ENCODE results near the gene MSRB2. TPM values are rescaled to one million over a fixed set of nuclear protein-coding genes. Genes with fewer than 3 reads are reported as not detected.
"Not testable (repeated sequence)": the region's sequence is repeated elsewhere in the genome, so short reads cannot be mapped to it uniquely, and the experiment has no call there.

MSRB2 gene
- polyA plus RNA-seq, 3 donors: 19.7 to 37.3 (median 31.6) TPM

DNA sequence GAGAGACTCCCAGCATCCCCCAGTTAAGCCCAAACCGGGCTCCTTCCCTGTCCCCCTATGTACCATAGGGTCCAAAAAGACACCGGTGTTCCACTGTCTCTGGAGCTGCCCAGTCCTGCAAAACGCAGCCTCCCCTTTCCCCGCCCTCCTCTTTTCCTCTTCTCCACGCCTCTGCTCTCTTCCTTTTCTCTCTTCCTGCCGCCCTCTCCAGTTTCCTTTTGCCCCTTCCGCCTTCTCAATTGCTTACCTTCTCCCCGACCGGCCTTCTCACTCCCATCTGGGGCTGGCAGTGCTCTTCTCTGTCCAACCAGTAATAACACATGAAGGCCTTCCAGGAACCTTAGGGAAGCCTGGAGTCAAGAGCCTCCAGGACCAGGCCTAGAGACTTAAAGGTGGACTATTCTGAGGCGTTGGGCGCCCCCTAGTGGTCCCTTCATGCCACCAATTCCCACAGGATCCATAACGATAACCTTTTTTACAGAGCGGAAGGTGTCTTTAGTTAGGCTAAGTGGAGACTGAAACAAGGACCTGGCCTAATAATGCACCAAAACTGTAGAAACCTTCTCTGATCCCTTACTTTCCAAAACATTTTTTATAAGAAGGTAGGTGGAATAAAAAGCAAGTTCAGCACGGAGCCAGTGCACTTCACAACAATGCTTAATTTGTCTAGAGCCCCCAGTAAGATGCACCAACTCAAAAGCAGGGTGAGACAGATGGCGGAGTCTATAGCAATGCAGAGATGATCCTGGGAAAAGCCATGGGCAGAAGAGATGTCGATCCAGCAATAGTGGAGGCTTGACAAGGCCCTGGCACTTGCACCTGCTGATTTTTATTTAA is 27.2 kb upstream of the MSRB2 start:
- H3K9ac ChIP-seq (ENCODE audit: insufficient read depth, low read length, poor library complexity, severe bottlenecking): no peak overlapping the region
- no peak overlapping the region for H3K4me3 Mint-ChIP-seq
- H4K20me1 ChIP-seq (ENCODE audit: insufficient read depth, low read length): no peaks in the 10 kb centered on the region
- H3K9me3 ChIP-seq (replicated peaks in 1 of 2; ENCODE audit: control insufficient read depth in 1 of 2, insufficient read depth in 1 of 2, low read length in 2 of 2): no peaks in the 10 kb centered on the region
- intact Hi-C loops (cut with micrococcal nuclease): loop anchor here in 1 of 2 donors (10.0 kb wide), 1 partner anchor 1073 kb away; no protein-coding TSS in a partner anchor
- H3K4me2 ChIP-seq (replicated peaks; ENCODE audit: extremely low read depth, low read length, poor library complexity, severe bottlenecking): no peak overlapping the region
- H3K4me1 ChIP-seq (ENCODE audit: control insufficient read depth in 1 of 2, insufficient read depth in 2 of 2, low read length in 2 of 2): peaks cover 6 to 22% of the 10 kb centered on the region in 2 donors
- H3K27me3 Mint-ChIP-seq (ENCODE audit: low read depth in 3 of 3): peaks cover 0 to 3% (median 2%) of the 10 kb centered on the region in 3 donors
- TF ChIP-seq, protein P1, sequence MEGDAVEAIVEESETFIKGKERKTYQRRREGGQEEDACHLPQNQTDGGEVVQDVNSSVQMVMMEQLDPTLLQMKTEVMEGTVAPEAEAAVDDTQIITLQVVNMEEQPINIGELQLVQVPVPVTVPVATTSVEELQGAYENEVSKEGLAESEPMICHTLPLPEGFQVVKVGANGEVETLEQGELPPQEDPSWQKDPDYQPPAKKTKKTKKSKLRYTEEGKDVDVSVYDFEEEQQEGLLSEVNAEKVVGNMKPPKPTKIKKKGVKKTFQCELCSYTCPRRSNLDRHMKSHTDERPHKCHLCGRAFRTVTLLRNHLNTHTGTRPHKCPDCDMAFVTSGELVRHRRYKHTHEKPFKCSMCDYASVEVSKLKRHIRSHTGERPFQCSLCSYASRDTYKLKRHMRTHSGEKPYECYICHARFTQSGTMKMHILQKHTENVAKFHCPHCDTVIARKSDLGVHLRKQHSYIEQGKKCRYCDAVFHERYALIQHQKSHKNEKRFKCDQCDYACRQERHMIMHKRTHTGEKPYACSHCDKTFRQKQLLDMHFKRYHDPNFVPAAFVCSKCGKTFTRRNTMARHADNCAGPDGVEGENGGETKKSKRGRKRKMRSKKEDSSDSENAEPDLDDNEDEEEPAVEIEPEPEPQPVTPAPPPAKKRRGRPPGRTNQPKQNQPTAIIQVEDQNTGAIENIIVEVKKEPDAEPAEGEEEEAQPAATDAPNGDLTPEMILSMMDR (IDR thresholded peaks at IDR 0.05): peak; percentile 90
- no peak overlapping the region for H3K27ac ChIP-seq (ENCODE audit: low read depth in 1 of 2, low read length in 2 of 2)
- no peak overlapping the region for H3K27ac Mint-ChIP-seq
- no peaks in the 10 kb centered on the region for H3K79me2 ChIP-seq (ENCODE audit: insufficient read depth, low read length)
- H3K9me3 Mint-ChIP-seq: no peaks in the 10 kb centered on the region
- no peak overlapping the region for H3K4me3 ChIP-seq (replicated peaks in 1 of 3; ENCODE audit: low read depth in 2 of 3, low read length in 3 of 3)
- H3K36me3 ChIP-seq (replicated peaks in 1 of 2; ENCODE audit: control insufficient read depth in 1 of 2, insufficient read depth in 2 of 2, low read length in 2 of 2): no peaks in the 10 kb centered on the region
- H3K36me3 Mint-ChIP-seq: no peaks in the 10 kb centered on the region
- H3K4me1 Mint-ChIP-seq: peaks cover 21% of the 10 kb centered on the region
- DNase-seq: peak; percentile 38 to 65 (median 61)
- no peak overlapping the region for H2AFZ ChIP-seq (ENCODE audit: insufficient read depth, low read depth, low read length, poor library complexity, severe bottlenecking)
- no peaks in the 10 kb centered on the region for H3K27me3 ChIP-seq (ENCODE audit: control insufficient read depth in 2 of 2, insufficient read depth in 2 of 2, low read length in 2 of 2)
- WGBS (ENCODE audit: insufficient coverage): 72% methylated on average over 11 of the region's 16 CpGs

GRCh38 chr10:23069019-23069815 is 26.2 kb upstream of the MSRB2 start:
- Histone ChIP-seq H3K4me3 (replicated peaks in 1 of 3; ENCODE audit: low read depth in 2 of 3, low read length in 3 of 3) (no peak overlapping the region), H2AFZ (ENCODE audit: insufficient read depth, low read depth, low read length, poor library complexity, severe bottlenecking) (no peak overlapping the region), H3K9ac (ENCODE audit: insufficient read depth, low read length, poor library complexity, severe bottlenecking) (no peak overlapping the region), H4K20me1 (ENCODE audit: insufficient read depth, low read length) (no peaks in the 10 kb centered on the region), H3K36me3 (replicated peaks in 1 of 2; ENCODE audit: control insufficient read depth in 1 of 2, insufficient read depth in 2 of 2, low read length in 2 of 2) (no peaks in the 10 kb centered on the region), H3K27me3 (ENCODE audit: control insufficient read depth in 2 of 2, insufficient read depth in 2 of 2, low read length in 2 of 2) (no peaks in the 10 kb centered on the region), H3K4me1 (ENCODE audit: control insufficient read depth in 1 of 2, insufficient read depth in 2 of 2, low read length in 2 of 2) (peaks cover 6 to 25% of the 10 kb centered on the region in 2 donors), H3K27ac (ENCODE audit: low read depth in 1 of 2, low read length in 2 of 2) (no peak overlapping the region), H3K9me3 (replicated peaks in 1 of 2; ENCODE audit: control insufficient read depth in 1 of 2, insufficient read depth in 1 of 2, low read length in 2 of 2) (no peaks in the 10 kb centered on the region), H3K79me2 (ENCODE audit: insufficient read depth, low read length) (no peaks in the 10 kb centered on the region), H3K4me2 (replicated peaks; ENCODE audit: extremely low read depth, low read length, poor library complexity, severe bottlenecking) (no peak overlapping the region)
- H3K36me3 Mint-ChIP-seq: no peaks in the 10 kb centered on the region
- H3K4me3 Mint-ChIP-seq: no peak overlapping the region
- TF ChIP-seq, protein P1 (IDR thresholded peaks at IDR 0.05): no peak
- no peak overlapping the region for H3K27ac Mint-ChIP-seq
- DNase-seq: no peak
- peaks cover 0 to 5% (median 3%) of the 10 kb centered on the region in 3 donors for H3K27me3 Mint-ChIP-seq (ENCODE audit: low read depth in 3 of 3)
- intact Hi-C loops (cut with micrococcal nuclease): loop anchor here in 1 of 2 donors (10.0 kb wide), 1 partner anchor 1074 kb away; no protein-coding TSS in a partner anchor
- WGBS (ENCODE audit: insufficient coverage): 83% methylated on average over 4 of the region's 10 CpGs
- peaks cover 24% of the 10 kb centered on the region for H3K4me1 Mint-ChIP-seq
- H3K9me3 Mint-ChIP-seq: no peaks in the 10 kb centered on the region

GRCh38 chr10:23070092-23070912 is 25.1 kb upstream of the MSRB2 start:
- intact Hi-C loops (cut with micrococcal nuclease); H2AFZ ChIP-seq (ENCODE audit: insufficient read depth, low read depth, low read length, poor library complexity, severe bottlenecking); H3K36me3 ChIP-seq (replicated peaks in 1 of 2; ENCODE audit: control insufficient read depth in 1 of 2, insufficient read depth in 2 of 2, low read length in 2 of 2): not testable (repeated sequence)

More at GRCh38 chr10:23070092-23070912, 25.1 kb upstream of the MSRB2 start:
- H3K9me3 ChIP-seq (replicated peaks in 1 of 2; ENCODE audit: control insufficient read depth in 1 of 2, insufficient read depth in 1 of 2, low read length in 2 of 2); H3K4me2 ChIP-seq (replicated peaks; ENCODE audit: extremely low read depth, low read length, poor library complexity, severe bottlenecking); H3K36me3 Mint-ChIP-seq; H3K27ac ChIP-seq (ENCODE audit: low read depth in 1 of 2, low read length in 2 of 2); H3K27me3 Mint-ChIP-seq (ENCODE audit: low read depth in 3 of 3); H3K9me3 Mint-ChIP-seq; H3K4me3 Mint-ChIP-seq; H4K20me1 ChIP-seq (ENCODE audit: insufficient read depth, low read length); H3K4me3 ChIP-seq (replicated peaks in 1 of 3; ENCODE audit: low read depth in 2 of 3, low read length in 3 of 3); DNase-seq; H3K27me3 ChIP-seq (ENCODE audit: control insufficient read depth in 2 of 2, insufficient read depth in 2 of 2, low read length in 2 of 2); H3K9ac ChIP-seq (ENCODE audit: insufficient read depth, low read length, poor library complexity, severe bottlenecking); H3K79me2 ChIP-seq (ENCODE audit: insufficient read depth, low read length): not testable (repeated sequence)
- H3K4me1 Mint-ChIP-seq: peaks cover 24% of the 10 kb centered on the region
- peak overlapping the region in 2 of 7 donors; percentile 46 to 49 for H3K27ac Mint-ChIP-seq
- WGBS (ENCODE audit: insufficient coverage): 94% methylated on average over 9 of the region's 12 CpGs
- peaks cover 6 to 25% of the 10 kb centered on the region in 2 donors for H3K4me1 ChIP-seq (ENCODE audit: control insufficient read depth in 1 of 2, insufficient read depth in 2 of 2, low read length in 2 of 2)
